Astrocyte (in vitro differentiated cells and primary cell): ENCODE data around the gene CALD1.

Source experiments
- EZH2 ChIP-seq: IDR thresholded peaks from 2 replicates; pipeline ENCODE4 v1.6.1; 2012; ENCODE audit warnings: mild to moderate bottlenecking, low read length, inconsistent platforms; ENCODE audit not compliant: insufficient read depth
- TF ChIP-seq, protein P1 (sequence below): IDR thresholded peaks from 2 replicates; pipeline ENCODE4 v1.5.1; 2011; ENCODE audit warnings: low read depth, mild to moderate bottlenecking, inconsistent platforms, low read length, moderate library complexity; ENCODE audit not compliant: insufficient read depth

DNA sequence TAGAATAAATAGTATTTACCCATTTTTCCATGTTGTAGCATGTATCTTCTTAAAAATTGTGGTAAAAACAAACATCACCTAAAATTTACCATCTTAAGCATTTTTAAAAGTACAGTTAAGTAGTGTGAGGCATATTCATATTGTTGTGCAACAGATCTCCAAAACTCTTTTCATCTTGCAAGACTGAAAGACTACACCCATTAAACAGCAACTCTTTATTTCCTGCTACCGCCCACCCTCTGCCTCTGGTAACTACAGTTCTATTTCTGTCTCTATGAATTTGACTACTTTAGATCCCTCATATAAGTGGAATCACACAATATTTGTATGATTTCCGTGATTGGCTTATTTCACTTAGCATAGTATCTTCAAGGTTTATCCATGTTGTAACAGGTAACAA lies 166.8 kb downstream of the CALD1 start:
- TF ChIP-seq, protein P1, sequence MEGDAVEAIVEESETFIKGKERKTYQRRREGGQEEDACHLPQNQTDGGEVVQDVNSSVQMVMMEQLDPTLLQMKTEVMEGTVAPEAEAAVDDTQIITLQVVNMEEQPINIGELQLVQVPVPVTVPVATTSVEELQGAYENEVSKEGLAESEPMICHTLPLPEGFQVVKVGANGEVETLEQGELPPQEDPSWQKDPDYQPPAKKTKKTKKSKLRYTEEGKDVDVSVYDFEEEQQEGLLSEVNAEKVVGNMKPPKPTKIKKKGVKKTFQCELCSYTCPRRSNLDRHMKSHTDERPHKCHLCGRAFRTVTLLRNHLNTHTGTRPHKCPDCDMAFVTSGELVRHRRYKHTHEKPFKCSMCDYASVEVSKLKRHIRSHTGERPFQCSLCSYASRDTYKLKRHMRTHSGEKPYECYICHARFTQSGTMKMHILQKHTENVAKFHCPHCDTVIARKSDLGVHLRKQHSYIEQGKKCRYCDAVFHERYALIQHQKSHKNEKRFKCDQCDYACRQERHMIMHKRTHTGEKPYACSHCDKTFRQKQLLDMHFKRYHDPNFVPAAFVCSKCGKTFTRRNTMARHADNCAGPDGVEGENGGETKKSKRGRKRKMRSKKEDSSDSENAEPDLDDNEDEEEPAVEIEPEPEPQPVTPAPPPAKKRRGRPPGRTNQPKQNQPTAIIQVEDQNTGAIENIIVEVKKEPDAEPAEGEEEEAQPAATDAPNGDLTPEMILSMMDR, result no peak
- TF ChIP-seq EZH2, result no peak
